Caco-2 (cell line): ENCODE measurements around the gene CNDP1. TPM values are rescaled to one million over a fixed set of nuclear protein-coding genes. Genes with fewer than 3 reads are reported as not detected.

Experiments used
- BruUV-seq: library from RNA; stranded (reverse); fragments of 400-500 nt; replicated peaks from 2 replicates; lab custom pipeline; 2021; lab: Mats Ljungman, UMichigan
- CTCF ChIA-PET: fragments of 300-600 bp; sonication (Branson Sonifier 250); formaldehyde crosslinking; loops from one replicate; lab custom pipeline; 2022; ENCODE audit warnings: antibody characterized with exemption; lab: Charles Lee
- POLR2A ChIA-PET: fragments of 300-600 bp; sonication (Branson Sonifier 250); formaldehyde crosslinking; loops from one replicate; lab custom pipeline; 2022; ENCODE audit warnings: antibody characterized with exemption; lab: Charles Lee
- DNase-seq, 2 experiments: peaks; one replicate each; pipeline versions ENCODE4 v3.0.0 to v3.0.0-alpha.2; 2020 to 2022
- H3K27me3 ChIP-seq: replicated peaks from 2 replicates; pipeline ENCODE4 v1.6.0; 2011; ENCODE audit warnings: low read length; ENCODE audit not compliant: control insufficient read depth, insufficient read depth
- H3K36me3 ChIP-seq: 2 replicates; pipeline ENCODE4 v1.5.1; 2011; ENCODE audit warnings: low read length; ENCODE audit not compliant: control insufficient read depth, insufficient read depth
- H3K4me1 ChIP-seq: fragments of 250-450 bp; sonication (Bioruptor Pico); 2 replicates; pipeline ENCODE4 v1.5.1; 2020; ENCODE audit warnings: mild to moderate bottlenecking
- H3K4me3 ChIP-seq: 2 replicates; pipeline ENCODE4 v1.5.1; 2011; ENCODE audit warnings: low read depth, mild to moderate bottlenecking, control low read depth, low read length
- H3K9me3 ChIP-seq: fragments of 250-450 bp; sonication (Bioruptor Pico); 2 replicates; pipeline ENCODE4 v1.5.1; 2020; ENCODE audit warnings: mild to moderate bottlenecking, moderate library complexity
- H3K27ac Mint-ChIP-seq: one replicate; pipeline ENCODE4 v1.8.0; 2022; ENCODE audit warnings: mixed read lengths; ENCODE audit not compliant: unreplicated experiment
- H3K27me3 Mint-ChIP-seq: one replicate; pipeline ENCODE4 v1.8.0; 2022; ENCODE audit warnings: mixed read lengths; ENCODE audit not compliant: insufficient read depth, unreplicated experiment
- H3K36me3 Mint-ChIP-seq: one replicate; pipeline ENCODE4 v1.8.0; 2022; ENCODE audit warnings: mild to moderate bottlenecking, mixed read lengths; ENCODE audit not compliant: insufficient read depth, unreplicated experiment
- H3K4me1 Mint-ChIP-seq: one replicate; pipeline ENCODE4 v1.8.0; 2022; ENCODE audit warnings: low read depth, mixed read lengths; ENCODE audit not compliant: unreplicated experiment
- H3K4me3 Mint-ChIP-seq: one replicate; pipeline ENCODE4 v1.8.0; 2022; ENCODE audit warnings: mild to moderate bottlenecking, moderate library complexity, mixed read lengths; ENCODE audit not compliant: unreplicated experiment
- H3K9me3 Mint-ChIP-seq: one replicate; pipeline ENCODE4 v1.8.0; 2022; ENCODE audit warnings: mixed read lengths; ENCODE audit not compliant: unreplicated experiment
- intact Hi-C: fragments of 100-400 bp; cut with micrococcal nuclease; formaldehyde crosslinking; loops from one replicate; pipeline ENCODE4 v1.10.0; 2022; ENCODE audit not compliant: unreplicated experiment
- total RNA-seq: library from RNA; stranded (reverse); gene quantifications from 2 replicates; pipeline ENCODE4 v1.2.3, GENCODE V29; 2022
- TF ChIP-seq, protein P1 (sequence below), 2 experiments: fragments of 200-600 bp in 1 of 2; IDR thresholded peaks; 1 replicate in 1 of 2; 2 replicates in 1 of 2; pipeline versions ENCODE4 v1.5.1 to v1.8.0; 2011 to 2022; ENCODE audit warnings: antibody characterized with exemption in 1 of 2, control low read depth in 1 of 2, inconsistent platforms in 1 of 2, low read depth in 1 of 2, low read length in 1 of 2, mild to moderate bottlenecking in 1 of 2, moderate library complexity in 1 of 2; ENCODE audit not compliant: insufficient read depth in 1 of 2, severe bottlenecking in 1 of 2, unreplicated experiment in 1 of 2

The CNDP1 gene
- total RNA-seq, 1 experiment from 2014 or later, result 0.48 TPM

DNA sequence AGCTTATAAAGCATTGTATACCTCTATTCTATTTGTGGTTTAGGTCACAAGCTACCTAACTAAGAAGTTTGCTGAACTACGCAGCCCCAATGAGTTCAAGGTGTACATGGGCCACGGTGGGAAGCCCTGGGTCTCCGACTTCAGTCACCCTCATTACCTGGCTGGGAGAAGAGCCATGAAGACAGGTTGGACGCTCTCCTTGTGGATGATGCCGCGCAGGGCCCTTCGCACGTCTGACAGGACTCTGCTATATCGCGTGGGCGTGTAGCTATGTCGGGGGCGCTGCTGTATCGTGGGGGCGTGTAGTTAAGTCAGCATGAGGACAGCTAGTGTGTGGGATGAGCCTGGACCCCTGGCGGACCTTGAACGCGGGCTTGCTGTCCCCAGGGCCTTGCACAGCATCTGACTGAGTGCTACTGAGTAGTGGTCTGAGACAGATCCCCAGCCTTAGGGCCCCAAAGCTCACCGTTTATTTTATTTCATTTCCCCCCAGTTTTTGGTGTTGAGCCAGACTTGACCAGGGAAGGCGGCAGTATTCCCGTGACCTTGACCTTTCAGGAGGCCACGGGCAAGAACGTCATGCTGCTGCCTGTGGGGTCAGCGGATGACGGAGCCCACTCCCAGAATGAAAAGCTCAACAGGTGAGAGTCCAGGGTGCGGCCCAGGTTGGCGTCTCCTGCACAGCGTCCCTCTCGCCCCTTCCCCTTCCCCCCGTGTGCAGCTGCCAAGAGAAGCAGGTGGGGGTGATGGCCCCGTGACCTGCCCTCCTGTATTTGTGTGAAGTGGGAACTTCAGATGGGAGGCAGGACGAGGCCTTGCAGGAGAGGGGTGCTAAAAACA is 15.6 kb upstream of the CNDP1 start:
- Mint-ChIP-seq H3K27me3 (no peaks in the 10 kb centered on the region), H3K27ac (no peak overlapping the region), H3K36me3 (peaks cover 31% of the 10 kb centered on the region), H3K4me3 (no peak overlapping the region), H3K4me1 (peaks cover 6% of the 10 kb centered on the region), H3K9me3 (no peaks in the 10 kb centered on the region)
- POLR2A ChIA-PET, result interaction anchor here (1.9 kb wide), 1 partner anchor 23 kb away, joined by 6 read pairs; the partner anchor contains the start of gene CNDP2
- intact Hi-C loops, result no loop called here
- DNase-seq, result no peak
- H3K27me3 ChIP-seq, result no peaks in the 10 kb centered on the region
- BruUV-seq, result no TSS peak
- H3K4me3 ChIP-seq, result no peak overlapping the region
- H3K4me1 ChIP-seq, result peaks cover 33% of the 10 kb centered on the region
- CTCF ChIA-PET, result no interaction called here
- H3K9me3 ChIP-seq, result no peaks in the 10 kb centered on the region
- TF ChIP-seq, protein P1, sequence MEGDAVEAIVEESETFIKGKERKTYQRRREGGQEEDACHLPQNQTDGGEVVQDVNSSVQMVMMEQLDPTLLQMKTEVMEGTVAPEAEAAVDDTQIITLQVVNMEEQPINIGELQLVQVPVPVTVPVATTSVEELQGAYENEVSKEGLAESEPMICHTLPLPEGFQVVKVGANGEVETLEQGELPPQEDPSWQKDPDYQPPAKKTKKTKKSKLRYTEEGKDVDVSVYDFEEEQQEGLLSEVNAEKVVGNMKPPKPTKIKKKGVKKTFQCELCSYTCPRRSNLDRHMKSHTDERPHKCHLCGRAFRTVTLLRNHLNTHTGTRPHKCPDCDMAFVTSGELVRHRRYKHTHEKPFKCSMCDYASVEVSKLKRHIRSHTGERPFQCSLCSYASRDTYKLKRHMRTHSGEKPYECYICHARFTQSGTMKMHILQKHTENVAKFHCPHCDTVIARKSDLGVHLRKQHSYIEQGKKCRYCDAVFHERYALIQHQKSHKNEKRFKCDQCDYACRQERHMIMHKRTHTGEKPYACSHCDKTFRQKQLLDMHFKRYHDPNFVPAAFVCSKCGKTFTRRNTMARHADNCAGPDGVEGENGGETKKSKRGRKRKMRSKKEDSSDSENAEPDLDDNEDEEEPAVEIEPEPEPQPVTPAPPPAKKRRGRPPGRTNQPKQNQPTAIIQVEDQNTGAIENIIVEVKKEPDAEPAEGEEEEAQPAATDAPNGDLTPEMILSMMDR (IDR thresholded peaks at IDR 0.05; ENCODE audit: insufficient read depth in 1 of 2, low read depth in 1 of 2, low read length in 1 of 2, severe bottlenecking in 1 of 2, unreplicated experiment in 1 of 2), result no peak
- H3K36me3 ChIP-seq, result no peaks in the 10 kb centered on the region; the same call in 1 of the 2 replicates

DNA sequence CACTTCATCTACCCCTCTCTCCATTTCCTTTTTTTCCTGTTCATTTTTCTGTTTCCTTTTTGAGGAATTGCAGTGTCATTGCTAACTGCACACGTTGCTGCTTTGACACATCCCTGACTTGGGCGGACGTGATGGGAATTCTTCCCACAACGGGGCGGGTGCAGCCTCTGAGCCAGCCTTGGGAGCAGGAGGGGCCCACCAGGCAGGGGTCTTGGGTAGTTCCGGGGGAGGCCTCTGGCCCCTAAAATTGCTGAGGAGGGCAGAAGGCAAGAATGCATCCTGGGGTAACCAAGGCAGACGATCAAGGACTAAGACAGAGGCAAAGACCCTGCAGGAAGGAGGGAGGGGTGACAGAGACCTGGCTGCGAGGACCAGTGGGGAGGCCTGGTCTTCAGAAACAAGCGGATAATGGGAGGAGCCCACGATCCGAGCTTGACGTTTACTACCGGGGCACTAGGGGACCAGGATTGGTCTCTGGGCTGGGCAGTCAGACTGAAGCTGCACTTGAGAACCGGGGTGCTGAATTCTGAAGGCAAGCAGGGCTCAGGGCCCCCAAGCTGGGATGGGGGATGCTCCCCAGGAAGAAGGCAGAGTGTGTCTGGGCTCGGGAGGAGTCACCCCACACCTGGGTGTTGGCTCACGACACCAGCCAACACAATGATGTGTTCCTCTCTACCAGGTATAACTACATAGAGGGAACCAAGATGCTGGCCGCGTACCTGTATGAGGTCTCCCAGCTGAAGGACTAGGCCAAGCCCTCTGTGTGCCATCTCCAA is 14.8 kb upstream of the CNDP1 start:
- H3K36me3 ChIP-seq, result no peaks in the 10 kb centered on the region; the same call in 1 of the 2 replicates

More for the DNA sequence above, 14.8 kb upstream of the CNDP1 start:
- no peak for DNase-seq
- no peaks in the 10 kb centered on the region for H3K9me3 Mint-ChIP-seq
- TF ChIP-seq, protein P1 (IDR thresholded peaks at IDR 0.05; ENCODE audit: insufficient read depth in 1 of 2, low read depth in 1 of 2, low read length in 1 of 2, severe bottlenecking in 1 of 2, unreplicated experiment in 1 of 2), result no peak
- H3K36me3 Mint-ChIP-seq, result peaks cover 30% of the 10 kb centered on the region
- no peak overlapping the region for H3K4me3 ChIP-seq
- no peaks in the 10 kb centered on the region for H3K9me3 ChIP-seq
- CTCF ChIA-PET, result no interaction called here
- intact Hi-C loops, result no loop called here
- no peak overlapping the region for H3K4me3 Mint-ChIP-seq
- no peaks in the 10 kb centered on the region for H3K27me3 Mint-ChIP-seq
- H3K4me1 Mint-ChIP-seq, result peaks cover 6% of the 10 kb centered on the region
- no TSS peak for BruUV-seq
- H3K4me1 ChIP-seq, result peaks cover 33% of the 10 kb centered on the region
- no peak overlapping the region for H3K27ac Mint-ChIP-seq
- POLR2A ChIA-PET, result interaction anchor here (1.3 kb wide), 1 partner anchor 23 kb away, joined by 3 read pairs; the partner anchor contains the start of gene CNDP2
- H3K27me3 ChIP-seq, result no peaks in the 10 kb centered on the region
